Tongue (tissue), 2 donors: ENCODE measurements around the gene NBEAL2. TPM values are rescaled to one million over a fixed set of nuclear protein-coding genes. Genes with fewer than 3 reads are reported as not detected.

Experiments
- DNase-seq: peaks from one replicate; pipeline ENCODE4 v3.0.0-alpha.2; 2015
- total RNA-seq: library from RNA; depleted of rRNA; stranded (reverse); fragments of >200 nt; gene quantifications from one replicate; pipeline ENCODE4 v1.2.3, GENCODE V29; 2014

Gene NBEAL2
- total RNA-seq, 1 donor from 2014 or later = 62.2 TPM

DNA sequence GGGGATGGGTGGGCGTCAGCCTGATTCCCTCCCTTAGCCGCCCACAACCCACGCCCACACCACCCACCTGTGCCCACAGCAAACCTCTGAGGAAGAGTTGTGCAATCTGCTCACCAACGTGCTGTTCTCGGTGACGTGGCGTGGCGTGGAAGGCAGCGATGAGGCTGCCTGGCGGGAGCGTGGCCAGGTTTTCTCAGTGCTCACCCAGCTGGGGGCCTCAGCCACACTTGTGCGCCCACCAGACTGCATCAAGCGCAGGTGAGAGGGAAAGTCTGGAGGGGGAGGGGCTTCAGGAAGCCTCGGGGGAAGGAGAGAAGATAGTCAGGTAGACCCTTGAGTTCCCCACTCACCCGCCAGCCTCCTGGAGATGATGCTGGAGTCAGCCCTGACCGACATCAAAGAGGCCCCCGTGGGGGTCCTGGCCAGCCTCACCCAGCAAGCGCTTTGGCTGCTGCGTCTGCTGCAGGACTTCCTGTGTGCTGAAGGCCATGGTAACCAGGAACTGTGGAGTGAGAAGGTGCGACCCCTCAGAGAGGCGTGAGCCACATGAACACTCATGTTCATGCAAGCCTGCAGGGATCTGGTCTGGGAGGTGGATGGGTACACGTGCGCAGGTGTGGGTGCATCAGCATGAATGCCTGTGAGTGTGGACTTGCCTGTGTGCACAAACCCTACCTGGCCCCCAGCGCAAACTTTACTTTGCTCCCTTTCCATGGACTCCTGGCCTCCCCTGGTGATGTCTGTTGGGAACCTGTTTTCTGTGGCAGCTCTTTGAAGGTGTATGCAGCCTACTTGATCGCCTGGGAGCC, 21.7 kb downstream of the NBEAL2 start:
- DNase-seq = peak; percentile 45

DNA sequence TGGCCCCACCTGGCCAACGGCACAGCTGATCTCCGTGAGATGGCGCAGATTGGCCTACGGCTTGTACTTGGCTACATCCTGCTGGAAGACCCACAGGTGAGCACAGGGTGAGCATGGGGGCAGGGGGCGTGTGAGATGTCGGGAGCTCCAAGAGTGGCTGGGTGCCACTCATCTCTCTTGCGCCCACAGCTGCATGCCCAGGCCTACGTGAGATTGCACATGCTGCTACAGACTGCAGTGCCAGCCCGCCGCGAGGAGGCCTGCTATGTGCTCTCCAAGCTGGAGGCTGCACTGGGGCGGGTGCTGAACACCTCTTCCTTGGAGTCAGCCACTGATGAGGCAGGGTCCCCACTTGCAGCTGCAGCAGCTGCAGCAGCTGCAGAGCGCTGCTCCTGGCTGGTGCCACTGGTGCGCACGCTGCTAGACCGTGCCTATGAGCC, 22.3 kb downstream of the NBEAL2 start:
- no peak for DNase-seq

DNA sequence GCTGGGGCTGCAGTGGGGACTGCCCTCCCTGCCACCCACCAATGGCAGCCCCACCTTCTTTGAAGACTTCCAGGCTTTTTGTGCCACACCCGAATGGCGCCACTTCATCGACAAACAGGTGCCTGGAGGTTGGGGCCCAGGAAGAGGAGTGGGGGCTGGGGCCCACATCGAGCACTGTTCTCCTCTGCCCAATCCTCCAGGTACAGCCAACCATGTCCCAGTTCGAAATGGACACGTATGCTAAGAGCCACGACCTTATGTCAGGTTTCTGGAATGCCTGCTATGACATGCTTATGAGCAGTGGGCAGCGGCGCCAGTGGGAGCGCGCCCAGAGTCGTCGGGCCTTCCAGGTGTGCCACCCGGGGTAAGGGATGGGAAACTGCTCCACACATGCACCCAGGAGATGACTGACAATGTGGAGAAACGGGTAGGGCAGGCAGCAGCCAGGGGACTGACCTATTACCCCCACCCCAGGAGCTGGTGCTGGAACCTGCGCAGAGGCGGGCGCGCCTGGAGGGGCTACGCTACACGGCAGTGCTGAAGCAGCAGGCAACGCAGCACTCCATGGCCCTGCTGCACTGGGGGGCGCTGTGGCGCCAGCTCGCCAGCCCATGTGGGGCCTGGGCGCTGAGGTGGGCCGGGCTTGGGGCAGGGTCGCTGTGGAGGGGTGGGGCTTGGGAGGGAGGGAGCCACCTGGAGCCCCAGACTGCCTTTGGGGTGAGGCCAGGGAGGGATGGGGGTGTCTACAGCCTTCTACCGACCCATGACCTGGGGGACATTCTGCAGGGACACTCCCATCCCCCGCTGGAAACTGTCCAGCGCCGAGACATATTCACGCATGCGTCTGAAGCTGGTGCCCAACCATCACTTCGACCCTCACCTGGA, 22.9 kb downstream of the NBEAL2 start:
- peak; percentile 50 for DNase-seq

DNA sequence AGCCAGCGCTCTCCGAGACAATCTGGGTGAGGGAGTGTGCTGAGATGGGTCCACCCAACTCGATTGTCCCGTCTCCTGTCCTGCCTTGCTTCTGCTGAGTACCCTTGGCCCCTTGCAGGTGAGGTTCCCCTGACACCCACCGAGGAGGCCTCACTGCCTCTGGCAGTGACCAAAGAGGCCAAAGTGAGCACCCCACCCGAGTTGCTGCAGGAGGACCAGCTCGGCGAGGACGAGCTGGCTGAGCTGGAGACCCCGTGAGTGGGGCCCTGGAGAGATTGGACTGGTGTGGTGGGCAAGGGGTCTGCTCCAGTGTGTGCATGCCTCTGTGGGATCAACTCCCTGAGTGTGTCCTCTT, 23.6 kb downstream of the NBEAL2 start:
- DNase-seq = no peak

DNA sequence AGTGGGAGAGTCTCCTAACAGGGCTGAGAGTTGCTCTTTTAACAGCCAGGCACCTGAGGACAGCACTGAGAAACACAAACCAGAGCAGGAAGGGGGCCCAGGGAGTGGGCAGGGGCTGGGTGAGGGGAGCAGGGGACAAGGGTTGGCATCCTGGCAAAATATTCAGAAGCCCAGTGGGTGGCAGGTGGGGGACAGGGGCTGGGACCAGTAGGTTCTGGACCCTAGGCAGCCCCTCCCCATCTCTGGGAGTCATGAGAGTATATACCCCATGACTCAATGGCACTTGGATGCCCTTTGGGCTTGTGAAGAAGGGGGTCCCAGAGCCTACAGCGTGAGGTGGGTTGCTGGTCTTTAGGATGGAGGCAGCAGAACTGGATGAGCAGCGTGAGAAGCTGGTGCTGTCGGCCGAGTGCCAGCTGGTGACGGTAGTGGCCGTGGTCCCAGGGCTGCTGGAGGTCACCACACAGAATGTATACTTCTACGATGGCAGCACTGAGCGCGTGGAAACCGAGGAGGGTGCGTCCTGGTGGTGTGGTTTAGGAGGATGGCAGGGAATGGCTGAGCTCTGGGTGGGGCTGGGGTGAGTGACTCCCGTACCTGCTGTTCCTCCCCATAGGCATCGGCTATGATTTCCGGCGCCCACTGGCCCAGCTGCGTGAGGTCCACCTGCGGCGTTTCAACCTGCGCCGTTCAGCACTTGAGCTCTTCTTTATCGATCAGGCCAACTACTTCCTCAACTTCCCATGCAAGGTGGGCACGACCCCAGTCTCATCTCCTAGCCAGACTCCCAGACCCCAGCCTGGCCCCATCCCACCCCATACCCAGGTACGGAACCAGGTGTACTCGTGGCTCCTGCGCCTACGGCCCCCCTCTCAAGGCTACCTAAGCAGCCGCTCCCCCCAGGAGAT, 24.2 kb downstream of the NBEAL2 start:
- DNase-seq = no peak

DNA sequence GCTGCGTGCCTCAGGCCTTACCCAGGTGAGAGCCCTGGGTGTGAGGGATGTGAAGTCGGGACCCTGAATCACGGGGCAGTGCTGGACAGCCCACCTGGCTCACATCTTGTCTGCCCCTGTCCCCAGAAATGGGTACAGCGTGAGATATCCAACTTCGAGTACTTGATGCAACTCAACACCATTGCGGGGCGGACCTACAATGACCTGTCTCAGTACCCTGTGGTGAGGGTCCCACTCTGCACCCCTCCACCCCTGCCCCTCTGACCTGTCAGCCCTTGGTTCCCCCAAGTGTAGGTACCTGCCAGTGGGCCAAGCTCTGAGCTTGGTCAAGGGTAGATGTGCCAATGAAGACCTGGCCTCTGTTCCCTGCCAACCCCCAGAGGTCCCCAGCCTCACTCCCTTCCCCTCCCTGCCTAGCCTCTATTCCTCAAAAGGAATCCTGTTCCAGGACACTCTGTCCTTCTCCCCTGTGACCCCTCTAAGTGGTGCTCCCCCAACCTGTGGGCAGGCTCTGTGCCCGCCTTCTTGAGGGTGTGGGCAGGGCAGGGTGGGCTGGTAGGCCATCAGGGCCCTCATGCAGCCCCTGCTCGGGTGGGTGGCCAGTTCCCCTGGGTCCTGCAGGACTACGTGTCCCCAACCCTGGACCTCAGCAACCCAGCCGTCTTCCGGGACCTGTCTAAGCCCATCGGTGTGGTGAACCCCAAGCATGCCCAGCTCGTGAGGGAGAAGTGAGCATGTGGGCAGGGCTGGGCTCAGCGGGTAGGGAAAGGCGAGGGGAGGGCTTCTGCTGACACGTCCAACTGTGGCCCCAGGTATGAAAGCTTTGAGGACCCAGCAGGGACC, 25.1 kb downstream of the NBEAL2 start:
- no peak for DNase-seq

DNA sequence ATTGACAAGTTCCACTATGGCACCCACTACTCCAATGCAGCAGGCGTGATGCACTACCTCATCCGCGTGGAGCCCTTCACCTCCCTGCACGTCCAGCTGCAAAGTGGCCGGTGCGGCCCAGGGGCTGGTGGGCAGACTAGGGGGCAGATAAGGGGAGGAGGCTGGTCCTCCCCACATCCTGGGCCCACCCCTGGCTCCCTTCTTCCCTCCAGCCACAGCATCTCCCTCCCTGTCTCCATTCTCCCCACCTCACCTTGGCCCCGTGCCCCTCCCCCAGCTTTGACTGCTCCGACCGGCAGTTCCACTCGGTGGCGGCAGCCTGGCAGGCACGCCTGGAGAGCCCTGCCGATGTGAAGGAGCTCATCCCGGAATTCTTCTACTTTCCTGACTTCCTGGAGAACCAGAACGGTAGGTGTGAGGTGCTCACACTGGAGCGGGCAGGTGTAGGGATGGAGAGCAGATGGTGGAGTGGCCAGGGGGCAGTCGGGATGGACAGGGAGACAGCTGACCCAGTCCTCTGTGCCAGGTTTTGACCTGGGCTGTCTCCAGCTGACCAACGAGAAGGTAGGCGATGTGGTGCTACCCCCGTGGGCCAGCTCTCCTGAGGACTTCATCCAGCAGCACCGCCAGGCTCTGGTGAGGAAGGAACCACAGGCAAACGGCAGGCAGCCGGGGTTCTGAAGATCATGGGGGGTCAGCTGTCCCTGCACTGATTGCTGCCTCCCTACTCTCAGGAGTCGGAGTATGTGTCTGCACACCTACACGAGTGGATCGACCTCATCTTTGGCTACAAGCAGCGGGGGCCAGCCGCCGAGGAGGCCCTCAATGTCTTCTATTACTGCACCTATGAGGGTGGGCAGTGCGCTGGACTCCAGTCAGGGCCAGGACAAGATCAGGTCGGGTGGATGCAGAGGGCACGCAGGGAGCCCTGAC, 26.0 kb downstream of the NBEAL2 start:
- no peak for DNase-seq

DNA sequence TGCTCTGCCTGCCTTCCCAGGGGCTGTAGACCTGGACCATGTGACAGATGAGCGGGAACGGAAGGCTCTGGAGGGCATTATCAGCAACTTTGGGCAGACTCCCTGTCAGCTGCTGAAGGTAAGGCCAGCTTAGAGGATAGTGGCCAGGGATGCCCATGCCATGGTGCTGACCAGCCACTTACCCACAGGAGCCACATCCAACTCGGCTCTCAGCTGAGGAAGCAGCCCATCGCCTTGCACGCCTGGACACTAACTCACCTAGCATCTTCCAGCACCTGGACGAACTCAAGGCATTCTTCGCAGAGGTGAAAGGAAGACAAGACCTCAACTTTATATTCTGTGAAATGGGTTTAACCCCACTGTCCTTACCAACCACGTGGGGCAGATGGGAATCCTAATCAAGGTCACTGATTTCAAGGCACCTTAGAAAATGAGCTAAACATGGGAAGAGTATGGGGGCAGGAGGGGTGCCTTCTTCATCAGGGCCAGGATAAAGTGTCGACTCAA, 26.7 kb downstream of the NBEAL2 start:
- no peak for DNase-seq

DNA sequence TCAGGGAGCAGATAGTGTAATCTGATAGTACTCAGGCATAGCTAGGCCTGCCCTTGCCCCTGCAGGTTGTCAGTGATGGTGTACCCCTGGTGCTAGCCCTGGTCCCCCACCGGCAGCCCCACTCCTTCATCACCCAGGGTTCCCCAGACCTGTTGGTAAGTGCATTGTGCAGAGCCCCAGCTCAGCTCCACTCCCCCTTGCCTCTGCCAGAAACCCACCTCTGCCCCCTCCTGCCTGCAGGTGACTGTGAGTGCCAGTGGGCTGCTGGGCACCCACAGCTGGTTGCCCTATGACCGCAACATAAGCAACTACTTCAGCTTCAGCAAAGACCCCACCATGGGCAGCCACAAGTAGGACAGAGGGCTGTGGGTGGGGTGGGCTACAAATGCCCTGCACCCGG, 27.5 kb downstream of the NBEAL2 start:
- no peak for DNase-seq

DNA sequence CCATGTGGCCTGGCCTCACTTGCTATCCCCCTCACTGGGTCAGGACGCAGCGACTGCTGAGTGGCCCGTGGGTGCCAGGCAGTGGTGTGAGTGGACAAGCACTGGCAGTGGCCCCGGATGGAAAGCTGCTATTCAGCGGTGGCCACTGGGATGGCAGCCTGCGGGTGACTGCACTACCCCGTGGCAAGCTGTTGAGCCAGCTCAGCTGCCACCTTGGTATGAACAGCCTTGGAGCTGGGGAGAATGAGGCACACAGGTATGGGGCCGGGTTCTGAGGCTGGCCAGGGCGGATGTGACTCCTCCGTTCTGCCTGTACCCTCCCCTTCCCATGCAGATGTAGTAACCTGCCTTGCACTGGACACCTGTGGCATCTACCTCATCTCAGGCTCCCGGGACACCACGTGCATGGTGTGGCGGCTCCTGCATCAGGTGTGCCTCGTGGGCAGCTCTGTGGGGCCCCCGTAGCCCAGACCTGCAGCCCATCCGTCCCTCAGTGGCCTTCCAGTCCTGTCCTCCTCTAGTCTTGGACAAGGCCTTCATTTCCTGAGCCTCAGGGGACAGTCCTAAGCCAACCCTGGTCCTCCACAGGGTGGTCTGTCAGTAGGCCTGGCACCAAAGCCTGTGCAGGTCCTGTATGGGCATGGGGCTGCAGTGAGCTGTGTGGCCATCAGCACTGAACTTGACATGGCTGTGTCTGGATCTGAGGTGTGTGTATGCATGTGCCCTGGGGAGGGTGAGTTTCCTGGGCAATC, 28.2 kb downstream of the NBEAL2 start:
- no peak for DNase-seq

DNA sequence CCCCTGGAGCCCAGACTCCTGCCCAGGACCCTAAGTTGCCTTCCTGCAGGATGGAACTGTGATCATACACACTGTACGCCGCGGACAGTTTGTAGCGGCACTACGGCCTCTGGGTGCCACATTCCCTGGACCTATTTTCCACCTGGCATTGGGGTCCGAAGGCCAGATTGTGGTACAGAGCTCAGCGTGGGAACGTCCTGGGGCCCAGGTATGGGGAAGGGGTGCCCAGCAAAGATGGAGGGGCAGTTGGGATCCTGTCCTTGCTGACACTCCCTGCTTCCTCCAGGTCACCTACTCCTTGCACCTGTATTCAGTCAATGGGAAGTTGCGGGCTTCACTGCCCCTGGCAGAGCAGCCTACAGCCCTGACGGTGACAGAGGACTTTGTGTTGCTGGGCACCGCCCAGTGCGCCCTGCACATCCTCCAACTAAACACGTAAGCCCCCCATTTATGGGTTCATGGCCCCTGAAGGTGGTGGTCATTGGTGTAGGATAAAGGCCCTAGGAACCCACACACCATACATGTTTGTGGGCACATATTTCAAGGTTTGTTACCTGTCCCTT, 28.8 kb downstream of the NBEAL2 start:
- no peak for DNase-seq

DNA sequence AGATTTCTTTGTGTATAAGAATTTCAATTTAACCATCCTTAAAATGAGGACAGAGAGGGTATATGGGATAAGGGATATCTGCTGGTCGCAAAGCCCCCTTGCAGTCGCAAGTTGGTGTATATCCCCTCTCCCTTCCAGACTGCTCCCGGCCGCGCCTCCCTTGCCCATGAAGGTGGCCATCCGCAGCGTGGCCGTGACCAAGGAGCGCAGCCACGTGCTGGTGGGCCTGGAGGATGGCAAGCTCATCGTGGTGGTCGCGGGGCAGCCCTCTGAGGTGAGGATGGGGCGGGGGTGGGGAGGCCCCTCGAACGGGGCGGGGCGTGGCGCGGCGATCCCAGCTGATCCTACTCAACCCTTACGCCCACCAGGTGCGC, 29.4 kb downstream of the NBEAL2 start:
- DNase-seq = no peak

DNA sequence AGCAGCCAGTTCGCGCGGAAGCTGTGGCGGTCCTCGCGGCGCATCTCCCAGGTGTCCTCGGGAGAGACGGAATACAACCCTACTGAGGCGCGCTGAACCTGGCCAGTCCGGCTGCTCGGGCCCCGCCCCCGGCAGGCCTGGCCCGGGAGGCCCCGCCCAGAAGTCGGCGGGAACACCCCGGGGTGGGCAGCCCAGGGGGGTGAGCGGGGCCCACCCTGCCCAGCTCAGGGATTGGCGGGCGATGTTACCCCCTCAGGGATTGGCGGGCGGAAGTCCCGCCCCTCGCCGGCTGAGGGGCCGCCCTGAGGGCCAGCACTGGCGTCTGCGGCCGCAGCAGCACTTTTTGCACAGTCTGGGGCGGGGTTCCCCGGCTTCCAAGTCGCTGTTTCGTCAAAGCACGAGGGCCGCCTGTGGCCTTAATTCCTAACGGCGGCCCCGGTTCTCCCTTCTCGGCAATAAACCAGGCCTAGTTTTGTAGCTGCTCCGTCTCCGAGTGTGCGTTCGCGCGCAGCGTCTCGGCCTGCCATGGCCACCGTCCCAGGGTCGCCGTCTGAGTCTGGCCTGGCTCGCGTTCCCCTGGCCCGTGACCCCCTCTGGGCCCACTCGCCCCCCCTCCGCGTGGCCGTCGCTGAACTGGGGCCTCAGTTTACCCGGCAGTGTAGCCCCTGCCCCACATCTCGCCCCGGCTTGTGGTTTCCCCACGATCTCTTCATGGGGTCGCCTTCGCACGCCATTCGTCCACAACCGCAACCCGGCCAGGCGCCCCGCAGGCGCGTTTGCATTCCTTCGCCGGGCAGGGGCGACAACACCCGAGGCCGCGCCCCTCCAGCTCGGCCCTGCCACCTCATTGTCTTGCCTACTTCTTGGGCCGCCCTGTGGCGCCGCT, 30.0 kb downstream of the NBEAL2 start:
- DNase-seq = peak; percentile 96

DNA sequence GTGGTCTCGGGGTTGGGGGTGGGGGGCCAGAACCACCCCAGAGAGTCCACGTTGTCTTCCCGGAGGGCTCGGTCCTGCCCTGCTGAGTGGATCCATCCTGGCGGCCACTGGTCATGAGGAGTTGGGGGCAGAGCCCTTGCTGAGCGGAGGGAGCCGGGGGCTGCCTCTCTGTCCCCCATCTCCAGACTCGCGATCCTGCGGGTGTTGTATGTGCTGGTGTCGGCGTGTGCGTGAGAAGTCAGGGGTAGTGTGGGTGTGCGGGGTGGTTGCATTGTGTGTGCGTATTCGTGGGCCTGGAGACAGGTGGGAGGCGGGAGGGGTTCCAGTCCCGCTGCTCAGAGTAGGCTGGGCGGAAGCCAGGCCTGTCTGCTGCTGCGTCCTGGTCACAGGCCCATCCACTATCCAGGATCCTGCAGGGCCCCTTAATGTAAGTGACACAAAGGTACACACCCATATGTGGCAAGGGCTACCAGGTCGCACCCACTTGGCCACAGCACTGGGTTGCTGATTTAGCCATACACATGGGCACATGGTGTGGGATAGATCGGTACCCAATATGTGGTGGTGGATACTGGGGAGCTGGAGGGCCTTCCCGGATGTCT, 30.7 kb downstream of the NBEAL2 start:
- DNase-seq = peak; percentile 51

DNA sequence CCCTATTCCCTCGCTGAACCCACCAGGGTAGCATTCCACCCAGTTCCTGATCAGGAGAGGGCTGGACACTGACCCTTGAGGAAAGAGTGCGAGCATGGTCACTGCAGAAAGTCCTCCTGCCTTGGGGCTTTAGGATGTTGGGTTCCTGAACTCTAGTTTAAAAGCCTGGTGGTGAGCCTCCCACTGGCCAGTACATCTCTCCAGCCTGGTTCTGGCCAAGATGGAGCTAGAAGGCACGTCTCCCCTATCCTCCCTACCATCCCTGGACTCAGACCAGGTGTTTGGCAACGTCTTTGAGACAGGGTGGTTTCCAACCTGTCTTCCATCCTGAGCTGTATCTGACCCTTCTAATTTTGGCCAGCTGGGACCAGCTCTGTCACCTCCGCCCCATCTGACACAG, 31.4 kb downstream of the NBEAL2 start:
- DNase-seq = no peak

DNA sequence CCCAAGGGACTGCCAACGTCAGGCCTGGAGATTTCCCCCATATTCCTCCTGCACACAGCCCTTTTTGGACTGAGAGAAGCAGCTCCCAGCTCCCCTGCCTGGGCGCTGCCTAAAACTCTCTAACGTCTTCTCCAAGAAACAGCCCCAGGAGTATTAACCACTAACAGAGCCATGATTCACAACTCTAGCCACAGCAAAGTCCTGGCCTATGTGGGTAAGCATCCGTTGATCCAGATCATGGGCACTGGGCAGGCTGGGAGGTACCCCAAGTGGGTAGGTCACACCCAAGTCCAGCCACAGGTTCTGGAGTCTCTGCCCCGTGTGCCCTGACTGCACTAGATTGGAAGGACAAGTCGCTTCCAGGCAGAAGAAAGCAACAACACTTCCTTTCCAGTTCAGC, 31.9 kb downstream of the NBEAL2 start:
- no peak for DNase-seq
